Neural cell (in vitro differentiated cells): ENCODE results near the gene SPAG8.

ENCODE experiments used
- CTCF ChIP-seq: fragments of 450-650 bp; IDR thresholded peaks from 2 replicates; pipeline ENCODE4 v1.5.1; 2014; ENCODE audit warnings: antibody characterized with exemption, mild to moderate bottlenecking, moderate library complexity; ENCODE audit not compliant: poor library complexity, severe bottlenecking
- EP300 ChIP-seq: fragments of 450-650 bp; conservative IDR thresholded peaks from 2 replicates; pipeline ENCODE4 v1.6.1; 2014; ENCODE audit warnings: antibody characterized with exemption, mild to moderate bottlenecking, moderate library complexity; ENCODE audit not compliant: poor library complexity, severe bottlenecking
- EZH2 ChIP-seq: fragments of 200-600, 300-800 bp; shearing (Covaris generic), sonication (generic); IDR thresholded peaks from 2 replicates; pipeline ENCODE4 v1.6.1; 2014; ENCODE audit warnings: antibody characterized with exemption, low read length, borderline replicate concordance, mild to moderate bottlenecking; ENCODE audit not compliant: insufficient read depth, poor library complexity, severe bottlenecking
- MXI1 ChIP-seq: fragments of 450-650 bp; conservative IDR thresholded peaks from 2 replicates; pipeline ENCODE4 v1.6.1; 2014; ENCODE audit warnings: antibody characterized with exemption, mild to moderate bottlenecking; ENCODE audit not compliant: poor library complexity, severe bottlenecking
- RAD21 ChIP-seq: fragments of 450-650 bp; conservative IDR thresholded peaks from 2 replicates; pipeline ENCODE4 v1.6.1; 2014; ENCODE audit warnings: antibody characterized with exemption, mild to moderate bottlenecking, moderate library complexity
- REST ChIP-seq: IDR thresholded peaks from 2 replicates; pipeline ENCODE4 v1.6.1; 2012; ENCODE audit warnings: borderline replicate concordance
- TAF1 ChIP-seq: IDR thresholded peaks from 2 replicates; pipeline ENCODE4 v1.6.1; 2012; ENCODE audit warnings: low read depth

GRCh38 chr9:35847792-35848572, 35.9 kb upstream of the SPAG8 start:
- TF ChIP-seq CTCF (no peak), REST (no peak), EZH2 (no peak), TAF1 (no peak), EP300 (no peak), RAD21 (no peak), MXI1 (no peak)
